ENCODE results near the gene AUTS2. TPM values are rescaled to one million over a fixed set of nuclear protein-coding genes. Genes with fewer than 3 reads are reported as not detected.
A peak's percentile ranks its signal among the peaks of the same experiment; 100 is the strongest.

The AUTS2 gene
- total RNA-seq, 1 experiment from 2014 or later = 256 TPM

GRCh38 chr7:70660819-70661191, 1062.5 kb downstream of the AUTS2 start:
- Mint-ChIP-seq H3K9me3 (no peaks in the 10 kb centered on the region), H3K4me3 (no peak overlapping the region), H3K27me3 (ENCODE audit: low read depth) (peaks cover 2% of the 10 kb centered on the region; the same call in 1 of the 2 replicates), H3K36me3 (ENCODE audit: insufficient read depth in 1 of 3, low read depth in 3 of 3) (no peaks in the 10 kb centered on the region; a peak in 1 of 7 replicates), H3K4me1 (peaks cover 40 to 50% of the 10 kb centered on the region in 2 experiments), H3K27ac (peak overlapping the region in 1 of 3 experiments; percentile 6; a peak in 1 of 7 replicates)
- H2BK20ac ChIP-seq (ENCODE audit: low read depth, low read length, poor library complexity, severe bottlenecking) = no peak overlapping the region
- H4K20me1 ChIP-seq (ENCODE audit: control insufficient read depth, insufficient read depth, insufficient read length) = no peaks in the 10 kb centered on the region
- no peaks in the 10 kb centered on the region for H3K79me2 ChIP-seq (ENCODE audit: insufficient read depth, low read length)
- no peaks in the 10 kb centered on the region for H3K4me1 ChIP-seq (ENCODE audit: insufficient read depth, low read length)
- no peak for DNase-seq
- no peak overlapping the region for H2BK5ac ChIP-seq (ENCODE audit: insufficient read length, low read length)
- TF ChIP-seq CTCF (conservative IDR thresholded peaks at IDR 0.05) = no peak
- H2BK12ac ChIP-seq (ENCODE audit: insufficient read length, low read depth, low read length) = no peak overlapping the region
- no peak overlapping the region for H2AK5ac ChIP-seq (ENCODE audit: insufficient read length, low read length)
- H3K56ac ChIP-seq (ENCODE audit: insufficient read length, low read depth, low read length) = no peak overlapping the region
- H3K79me1 ChIP-seq (ENCODE audit: insufficient read depth, low read depth, low read length, poor library complexity, severe bottlenecking) = no peaks in the 10 kb centered on the region
- no peak overlapping the region for H3K4me2 ChIP-seq (ENCODE audit: insufficient read depth, insufficient read length, low read length)
- H2BK15ac ChIP-seq (ENCODE audit: low read depth, low read length) = no peak overlapping the region
- H2AFZ ChIP-seq (ENCODE audit: low read length) = no peak overlapping the region
- no peak overlapping the region for H3K27ac ChIP-seq (ENCODE audit: insufficient read length, low read depth, low read length)
- H3K27me3 ChIP-seq (ENCODE audit: insufficient read depth, low read length) = no peaks in the 10 kb centered on the region
- H2BK120ac ChIP-seq (ENCODE audit: low read depth, low read length, poor library complexity, severe bottlenecking) = no peak overlapping the region
- no CpG with 5 or more reads among the region's 3 CpGs for WGBS (ENCODE audit: extremely low coverage, insufficient read length, low lambda C conversion rate)
- no peaks in the 10 kb centered on the region for H3K9me3 ChIP-seq (ENCODE audit: control insufficient read depth, low read depth, low read length)
- no peak overlapping the region for H3K18ac ChIP-seq (ENCODE audit: insufficient read length, low read depth, low read length)
- H3K23me2 ChIP-seq (ENCODE audit: insufficient read length, low read depth, low read length, poor library complexity, severe bottlenecking) = peaks cover 3% of the 10 kb centered on the region
- no peak overlapping the region for H3K23ac ChIP-seq (ENCODE audit: insufficient read length, low read depth, low read length)
- H3K4ac ChIP-seq (ENCODE audit: low read depth, low read length) = no peak overlapping the region
- H4K8ac ChIP-seq (replicated peaks; ENCODE audit: insufficient read length, low read depth, low read length) = no peak overlapping the region
- H3K14ac ChIP-seq (ENCODE audit: insufficient read depth, low read length) = no peak overlapping the region
- no peak overlapping the region for H3T11ph ChIP-seq (ENCODE audit: low read length)
- H4K5ac ChIP-seq (ENCODE audit: insufficient read length, low read depth, low read length) = no peak overlapping the region
- no peak overlapping the region for H3K9ac ChIP-seq (ENCODE audit: extremely low read depth, insufficient read length, low read length)
- no peak overlapping the region for H4K91ac ChIP-seq (ENCODE audit: insufficient read length, low read depth, low read length)

Data from H9 (cell line).